UCSD-AML1 (cell line): ENCODE measurements around the gene NSMCE1.
"Not testable (repeated sequence)": the region's sequence is repeated elsewhere in the genome, so short reads cannot be mapped to it uniquely, and the experiment has no call there.

Source experiments
- DNase-seq: peaks from one replicate; lab custom pipeline; 2025; ENCODE audit not compliant: unreplicated experiment; lab: John Stamatoyannopoulos, UW

The NSMCE1 gene

GRCh38 chr16:27303256-27304100, 34.9 kb upstream of the NSMCE1 start:
- DNase-seq, result no peak

- DNase-seq, result no peak
Measured at GRCh38 chr16:27302126-27302525, 33.6 kb upstream of the NSMCE1 start.

GRCh38 chr16:27301236-27301861, 32.8 kb upstream of the NSMCE1 start:
- no peak for DNase-seq

GRCh38 chr16:27298132-27298531, 29.6 kb upstream of the NSMCE1 start:
- DNase-seq, result no peak

- DNase-seq, result no peak
Measured at GRCh38 chr16:27293343-27293742, 24.8 kb upstream of the NSMCE1 start.

GRCh38 chr16:27291722-27292240, 23.2 kb upstream of the NSMCE1 start:
- no peak for DNase-seq

GRCh38 chr16:27291106-27291505, 22.5 kb upstream of the NSMCE1 start:
- DNase-seq, result no peak

- DNase-seq, result no peak
Measured at GRCh38 chr16:27290562-27290961, 22.0 kb upstream of the NSMCE1 start.

- DNase-seq, result no peak
Measured at GRCh38 chr16:27289669-27290068, 21.1 kb upstream of the NSMCE1 start.

- DNase-seq, result not testable (repeated sequence)
Measured at GRCh38 chr16:27288313-27288712, 19.7 kb upstream of the NSMCE1 start.

- DNase-seq, result no peak
Measured at GRCh38 chr16:27287887-27288286, 19.3 kb upstream of the NSMCE1 start.

GRCh38 chr16:27287051-27287811, 18.7 kb upstream of the NSMCE1 start:
- no peak for DNase-seq

- no peak for DNase-seq
Measured at GRCh38 chr16:27286451-27286850, 17.9 kb upstream of the NSMCE1 start.

GRCh38 chr16:27285676-27286196, 17.2 kb upstream of the NSMCE1 start:
- DNase-seq, result no peak

GRCh38 chr16:27284865-27285675, 16.5 kb upstream of the NSMCE1 start:
- no peak for DNase-seq

- DNase-seq, result no peak
Measured at GRCh38 chr16:27281243-27281642, 12.7 kb upstream of the NSMCE1 start.

GRCh38 chr16:27275394-27275793, 6.8 kb upstream of the NSMCE1 start:
- DNase-seq, result no peak

GRCh38 chr16:27274424-27274874, 5.9 kb upstream of the NSMCE1 start:
- not testable (repeated sequence) for DNase-seq

GRCh38 chr16:27273670-27274423, 5.3 kb upstream of the NSMCE1 start:
- no peak for DNase-seq

GRCh38 chr16:27273330-27273669, 4.7 kb upstream of the NSMCE1 start:
- no peak for DNase-seq
